Activated T-cell treated with anti-CD3 and anti-CD28 coated beads, Interleukin-2, amount 50 U/mL, for 72 hours (primary cell): ENCODE measurements around the gene LTBP1. TPM values are rescaled to one million over a fixed set of nuclear protein-coding genes. Genes with fewer than 3 reads are reported as not detected.
"Not testable (repeated sequence)": the region's sequence is repeated elsewhere in the genome, so short reads cannot be mapped to it uniquely, and the experiment has no call there.

Experiments
- ATAC-seq, 2 donors: fragments of 150-1000 bp; cut with Tn5 transposase; replicated peaks in 1 of 2; 2 replicates each; pipeline ENCODE4 v1.10.0; 2021; ENCODE audit warnings: moderate library complexity in 2 of 2, mild to moderate bottlenecking in 1 of 2
- DNase-seq, 2 donors: peaks; one replicate each; pipeline ENCODE4 v3.0.0; 2021 to 2022; ENCODE audit warnings: mixed read lengths in 1 of 2
- H3K27ac Mint-ChIP-seq: one replicate; pipeline ENCODE4 v1.8.0; 2022; ENCODE audit warnings: mild to moderate bottlenecking, moderate library complexity, mixed read lengths
- H3K27me3 Mint-ChIP-seq: one replicate; pipeline ENCODE4 v1.8.0; 2022; ENCODE audit warnings: low read depth, mixed read lengths
- H3K36me3 Mint-ChIP-seq, 2 donors: one replicate each; pipeline ENCODE4 v1.8.0; 2022; ENCODE audit warnings: mixed read lengths in 2 of 2, mild to moderate bottlenecking in 1 of 2; ENCODE audit not compliant: insufficient read depth in 2 of 2
- H3K4me1 Mint-ChIP-seq: one replicate; pipeline ENCODE4 v1.8.0; 2022; ENCODE audit warnings: low read depth, mixed read lengths
- H3K4me3 Mint-ChIP-seq, 2 donors: one replicate each; pipeline ENCODE4 v1.8.0; 2022; ENCODE audit warnings: mild to moderate bottlenecking in 2 of 2, mixed read lengths in 2 of 2, moderate library complexity in 2 of 2
- H3K9me3 Mint-ChIP-seq, 2 donors: one replicate each; pipeline ENCODE4 v1.8.0; 2022; ENCODE audit warnings: mixed read lengths in 2 of 2
- total RNA-seq, 2 donors: library from RNA; stranded (reverse); gene quantifications; one replicate each; pipeline ENCODE4 v1.2.3, GENCODE V29; 2022

Gene LTBP1
- total RNA-seq, 2 donors from 2014 or later: 0.50 to 0.67 TPM

DNA sequence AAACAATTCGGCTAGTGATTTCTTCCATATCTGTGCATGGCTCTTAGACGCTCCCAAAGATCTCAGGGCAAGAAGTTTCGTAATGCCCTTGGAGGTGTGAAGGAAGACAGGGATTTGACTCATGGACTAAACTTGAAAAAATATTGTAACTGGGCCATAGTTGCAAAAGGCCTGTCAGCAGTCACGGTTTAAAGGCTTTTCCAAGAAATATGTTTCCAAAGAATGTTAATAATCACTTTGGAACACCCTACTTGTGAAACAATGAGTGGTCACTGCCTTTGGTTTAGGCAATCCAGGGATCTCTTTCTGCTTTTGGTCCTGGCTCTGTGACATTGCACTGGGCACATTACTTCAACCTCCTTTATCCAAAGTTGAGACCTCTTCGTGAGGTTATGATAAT is 427.2 kb downstream of the LTBP1 start:
- Mint-ChIP-seq H3K4me3 (no peak overlapping the region), H3K36me3 (no peaks in the 10 kb centered on the region), H3K9me3 (no peaks in the 10 kb centered on the region), H3K4me1 (no peaks in the 10 kb centered on the region), H3K27me3 (no peaks in the 10 kb centered on the region), H3K27ac (no peak overlapping the region)
- ATAC-seq: no peak
- DNase-seq: no peak

DNA sequence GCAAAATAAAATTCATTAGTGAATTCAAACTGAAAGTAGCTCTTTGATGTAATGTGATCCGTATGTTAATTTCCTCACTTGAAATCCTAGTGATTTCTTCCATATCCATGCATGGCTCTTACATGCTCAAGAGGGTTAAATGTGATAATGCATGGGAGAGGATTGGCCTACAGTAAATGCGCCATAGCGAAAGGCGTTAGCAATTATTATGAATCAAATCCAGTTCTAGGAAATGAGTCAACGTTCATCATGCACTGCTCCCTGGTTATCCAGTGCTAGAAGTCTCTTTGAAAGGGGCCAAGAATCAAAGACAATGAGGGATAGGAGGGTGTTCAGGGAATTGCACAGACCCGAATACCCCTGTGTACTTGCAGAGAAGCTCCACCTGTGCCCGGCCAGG is 428.3 kb downstream of the LTBP1 start:
- no peak overlapping the region for H3K27ac Mint-ChIP-seq
- no peaks in the 10 kb centered on the region for H3K4me1 Mint-ChIP-seq
- no peaks in the 10 kb centered on the region for H3K27me3 Mint-ChIP-seq
- no peak for ATAC-seq
- no peak overlapping the region for H3K4me3 Mint-ChIP-seq
- H3K9me3 Mint-ChIP-seq: no peaks in the 10 kb centered on the region
- H3K36me3 Mint-ChIP-seq: no peaks in the 10 kb centered on the region
- DNase-seq: no peak

- ATAC-seq (no peak), DNase-seq (no peak)
- H3K4me3 Mint-ChIP-seq: no peak overlapping the region
- H3K9me3 Mint-ChIP-seq: no peaks in the 10 kb centered on the region
- H3K36me3 Mint-ChIP-seq: no peaks in the 10 kb centered on the region
- H3K27me3 Mint-ChIP-seq: no peaks in the 10 kb centered on the region
- no peaks in the 10 kb centered on the region for H3K4me1 Mint-ChIP-seq
- H3K27ac Mint-ChIP-seq: no peak overlapping the region
Observed at GRCh38 chr2:33377048-33377447, 430.3 kb downstream of the LTBP1 start.

DNA sequence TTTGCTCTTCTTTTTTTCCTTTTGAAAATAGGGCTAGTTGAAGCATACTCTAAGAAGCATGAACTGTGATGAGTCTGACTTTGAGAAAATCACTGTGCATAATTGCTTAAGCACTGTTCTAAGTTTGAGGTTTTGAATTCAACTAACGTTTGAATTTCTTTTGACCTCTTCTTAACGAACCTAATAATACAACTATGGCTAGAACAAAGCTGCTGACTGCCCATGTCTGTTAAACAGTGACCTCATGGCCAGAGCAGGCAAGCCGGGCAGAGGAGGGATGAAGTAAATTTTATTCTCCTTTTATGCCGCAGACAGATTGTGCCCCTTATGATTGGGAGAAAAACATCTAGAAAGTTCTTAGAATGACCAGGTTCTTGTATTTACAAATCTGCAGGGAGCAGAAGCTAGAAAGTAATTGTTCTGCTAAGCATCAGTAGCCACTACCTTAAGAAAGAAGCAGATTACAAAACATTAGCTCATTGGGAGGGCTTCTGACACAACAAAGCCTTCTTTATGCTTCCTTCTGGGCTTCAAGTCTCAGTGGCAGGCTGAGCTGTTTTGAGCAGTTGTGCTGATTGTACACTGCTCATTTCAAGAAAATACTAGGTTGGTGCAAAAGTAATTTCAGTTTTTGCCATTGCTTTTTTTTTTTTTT is 431.9 kb downstream of the LTBP1 start:
- H3K27ac Mint-ChIP-seq: no peak overlapping the region
- H3K4me3 Mint-ChIP-seq: no peak overlapping the region
- DNase-seq (no peak), ATAC-seq (no peak)
- no peaks in the 10 kb centered on the region for H3K9me3 Mint-ChIP-seq
- no peaks in the 10 kb centered on the region for H3K27me3 Mint-ChIP-seq
- H3K36me3 Mint-ChIP-seq: no peaks in the 10 kb centered on the region
- H3K4me1 Mint-ChIP-seq: no peaks in the 10 kb centered on the region

- H3K36me3 Mint-ChIP-seq: no peaks in the 10 kb centered on the region
- no peak overlapping the region for H3K4me3 Mint-ChIP-seq
- no peaks in the 10 kb centered on the region for H3K27me3 Mint-ChIP-seq
- H3K27ac Mint-ChIP-seq: no peak overlapping the region
- DNase-seq (no peak), ATAC-seq (no peak)
- no peaks in the 10 kb centered on the region for H3K4me1 Mint-ChIP-seq
- H3K9me3 Mint-ChIP-seq: no peaks in the 10 kb centered on the region
Observed at GRCh38 chr2:33380001-33380609, 433.4 kb downstream of the LTBP1 start.

- no peaks in the 10 kb centered on the region for H3K27me3 Mint-ChIP-seq
- no peak for ATAC-seq
Observed at GRCh38 chr2:33380719-33381118, 434.0 kb downstream of the LTBP1 start.

GRCh38 chr2:33381301-33381858 is 434.6 kb downstream of the LTBP1 start:
- ATAC-seq (no peak), DNase-seq (no peak)
- Mint-ChIP-seq H3K4me3 (no peak overlapping the region), H3K9me3 (no peaks in the 10 kb centered on the region), H3K27ac (no peak overlapping the region), H3K36me3 (no peaks in the 10 kb centered on the region), H3K27me3 (no peaks in the 10 kb centered on the region), H3K4me1 (no peaks in the 10 kb centered on the region)

More at GRCh38 chr2:33380719-33381118, 434.0 kb downstream of the LTBP1 start:
- Mint-ChIP-seq H3K27ac (no peak overlapping the region), H3K9me3 (no peaks in the 10 kb centered on the region), H3K4me3 (no peak overlapping the region), H3K36me3 (no peaks in the 10 kb centered on the region), H3K4me1 (no peaks in the 10 kb centered on the region)
- no peak for DNase-seq

- Mint-ChIP-seq H3K27ac (no peak overlapping the region), H3K4me3 (no peak overlapping the region), H3K9me3 (no peaks in the 10 kb centered on the region), H3K4me1 (no peaks in the 10 kb centered on the region), H3K36me3 (no peaks in the 10 kb centered on the region), H3K27me3 (no peaks in the 10 kb centered on the region)
- ATAC-seq (no peak), DNase-seq (no peak)
Observed at GRCh38 chr2:33383855-33384598, 437.3 kb downstream of the LTBP1 start.

DNA sequence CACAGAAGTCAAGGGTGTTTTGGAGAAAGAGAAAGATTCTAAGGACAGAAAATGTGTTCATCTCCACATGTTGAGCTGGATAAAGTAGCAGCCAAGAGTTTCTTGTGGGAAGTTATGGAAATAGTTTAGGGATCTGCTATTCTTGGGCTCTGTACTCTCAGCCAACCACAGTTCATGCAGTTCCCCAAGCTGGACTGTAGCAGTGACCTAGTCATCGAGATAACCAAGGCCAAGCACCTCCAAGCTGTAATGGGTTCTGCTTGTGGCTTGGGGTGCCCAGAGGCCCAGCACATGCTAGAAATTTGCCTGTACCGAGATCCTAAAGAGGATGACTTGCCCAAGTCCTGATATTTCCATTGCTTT is 437.8 kb downstream of the LTBP1 start:
- no peaks in the 10 kb centered on the region for H3K27me3 Mint-ChIP-seq
- no peaks in the 10 kb centered on the region for H3K4me1 Mint-ChIP-seq
- H3K27ac Mint-ChIP-seq: no peak overlapping the region
- no peak for DNase-seq
- ATAC-seq: no peak
- H3K9me3 Mint-ChIP-seq: no peaks in the 10 kb centered on the region
- no peak overlapping the region for H3K4me3 Mint-ChIP-seq
- no peaks in the 10 kb centered on the region for H3K36me3 Mint-ChIP-seq

DNA sequence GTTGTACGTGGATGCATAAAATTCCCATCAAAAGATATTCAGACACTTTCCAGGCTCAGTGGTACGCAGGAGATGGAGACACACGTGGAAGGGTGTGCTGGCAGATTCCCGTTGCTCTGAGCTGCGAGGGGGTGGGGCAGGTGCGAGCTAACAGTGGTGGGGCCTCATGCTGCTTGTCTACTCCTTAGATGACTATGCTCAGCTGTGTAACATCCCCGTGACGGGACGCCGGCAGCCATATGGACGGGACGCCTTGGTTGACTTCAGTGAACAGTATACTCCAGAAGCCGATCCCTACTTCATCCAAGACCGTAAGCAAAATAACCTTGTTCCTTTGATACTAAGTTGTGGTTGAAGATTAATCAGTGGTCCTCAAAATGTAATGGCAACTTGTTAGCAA is 442.2 kb downstream of the LTBP1 start:
- Mint-ChIP-seq H3K9me3 (no peaks in the 10 kb centered on the region), H3K4me3 (no peak overlapping the region), H3K27me3 (no peaks in the 10 kb centered on the region)

DNA sequence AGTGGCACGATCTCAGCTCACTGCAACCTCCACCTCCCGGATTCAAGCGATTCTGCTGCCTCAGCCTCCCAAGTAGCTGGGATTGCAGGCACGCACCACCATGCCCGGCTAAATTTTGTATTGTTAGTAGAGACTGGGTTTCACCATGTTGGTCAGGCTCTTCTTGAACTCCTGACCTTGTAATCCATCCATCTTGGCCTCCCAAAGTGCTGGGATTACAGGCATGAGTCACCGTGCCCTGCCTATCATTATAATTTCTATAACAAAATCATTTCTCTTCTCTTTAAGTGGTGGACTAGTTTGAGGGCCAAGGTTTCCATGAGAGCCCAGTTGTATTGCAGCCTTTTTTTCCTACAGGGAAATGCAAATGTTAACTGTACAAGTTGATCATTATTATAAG is 442.9 kb downstream of the LTBP1 start:
- ATAC-seq, DNase-seq, H3K27me3 Mint-ChIP-seq, H3K36me3 Mint-ChIP-seq, H3K9me3 Mint-ChIP-seq, H3K4me1 Mint-ChIP-seq, H3K27ac Mint-ChIP-seq, H3K4me3 Mint-ChIP-seq: not testable (repeated sequence)

More for the DNA sequence above, 442.2 kb downstream of the LTBP1 start:
- Mint-ChIP-seq H3K36me3 (no peaks in the 10 kb centered on the region), H3K4me1 (no peaks in the 10 kb centered on the region), H3K27ac (no peak overlapping the region)
- ATAC-seq (no peak), DNase-seq (no peak)

GRCh38 chr2:33391529-33392255 is 444.9 kb downstream of the LTBP1 start:
- no peak overlapping the region for H3K27ac Mint-ChIP-seq
- no peaks in the 10 kb centered on the region for H3K4me1 Mint-ChIP-seq
- H3K36me3 Mint-ChIP-seq: no peaks in the 10 kb centered on the region
- no peaks in the 10 kb centered on the region for H3K27me3 Mint-ChIP-seq
- H3K4me3 Mint-ChIP-seq: no peak overlapping the region
- no peaks in the 10 kb centered on the region for H3K9me3 Mint-ChIP-seq
- DNase-seq (no peak), ATAC-seq (no peak)

DNA sequence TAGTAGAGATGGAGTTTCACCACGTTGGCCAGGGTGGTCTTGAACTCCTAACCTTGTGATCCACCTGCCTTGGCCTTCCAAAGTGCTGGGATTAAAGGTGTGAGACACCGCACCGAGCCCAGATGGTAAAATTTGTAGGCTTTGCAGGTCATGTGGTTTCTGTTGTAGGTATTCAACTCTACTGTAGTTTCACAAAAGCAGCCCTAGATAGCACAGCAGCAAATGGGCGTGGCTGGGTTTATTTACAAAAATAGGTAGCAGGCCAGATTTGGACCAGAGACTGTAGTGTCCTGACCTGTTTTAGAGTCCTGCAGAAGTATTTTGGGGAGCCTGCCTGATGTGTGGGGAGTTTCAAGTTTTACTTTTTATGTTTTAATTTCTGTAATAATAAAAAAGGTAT is 445.6 kb downstream of the LTBP1 start:
- no peak overlapping the region for H3K4me3 Mint-ChIP-seq
- no peak for ATAC-seq
- H3K4me1 Mint-ChIP-seq: no peaks in the 10 kb centered on the region

More for the DNA sequence above, 445.6 kb downstream of the LTBP1 start:
- Mint-ChIP-seq H3K27ac (no peak overlapping the region), H3K36me3 (no peaks in the 10 kb centered on the region), H3K27me3 (no peaks in the 10 kb centered on the region), H3K9me3 (no peaks in the 10 kb centered on the region)
- DNase-seq: no peak
